ENCODE data around the gene ARID1B. TPM values are rescaled to one million over a fixed set of nuclear protein-coding genes. Genes with fewer than 3 reads are reported as not detected.

ARID1B gene
- total RNA-seq, 2 experiments from 2014 or later = 90.1 to 164 TPM

DNA sequence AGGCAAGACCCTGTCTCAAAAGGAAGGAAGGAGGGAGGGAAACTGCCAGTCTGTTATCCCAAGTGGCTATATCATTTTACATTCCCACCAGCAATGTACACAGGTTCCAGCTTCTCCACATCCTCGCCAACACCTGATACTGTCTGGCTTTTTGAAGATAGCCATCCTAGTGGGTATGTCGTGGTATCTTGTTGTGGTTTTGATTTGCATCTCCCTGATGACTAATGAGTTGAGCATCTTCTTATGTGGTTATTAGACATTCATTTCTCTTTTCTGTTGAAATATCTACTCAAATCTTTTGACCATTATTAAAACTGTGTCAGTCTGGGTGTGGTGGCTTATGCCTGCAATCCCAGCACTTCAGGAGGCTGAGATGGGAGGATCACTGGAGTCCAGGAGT lies 47.9 kb upstream of the ARID1B start:
- Histone ChIP-seq H3K9me3 (ENCODE audit: low read length) (no peaks in the 10 kb centered on the region), H3K79me2 (ENCODE audit: insufficient read depth, low read depth, low read length) (no peaks in the 10 kb centered on the region), H3K4me2 (ENCODE audit: low read length) (no peak overlapping the region), H3K36me3 (ENCODE audit: insufficient read depth, low read length) (no peaks in the 10 kb centered on the region), H3K27ac (ENCODE audit: low read depth, low read length, poor library complexity, severe bottlenecking) (no peak overlapping the region), H4K20me1 (ENCODE audit: insufficient read depth, low read length) (no peaks in the 10 kb centered on the region), H3K4me1 (ENCODE audit: insufficient read depth, low read length, poor library complexity, severe bottlenecking) (peaks cover 38% of the 10 kb centered on the region), H3K9me2 (ENCODE audit: insufficient read depth, low read length) (no peaks in the 10 kb centered on the region), H3K4me3 (ENCODE audit: low read depth, low read length, poor library complexity, severe bottlenecking) (no peak overlapping the region), H2AFZ (ENCODE audit: low read length) (peak overlapping the region; percentile 35; the same call in 1 of the 2 replicates)
- intact Hi-C loops (cut with micrococcal nuclease; ENCODE audit: unreplicated experiment) = no loop called here
- POLR2A ChIA-PET = interaction anchor here (1.1 to 2.3 kb wide), 3 partner anchors 9 to 18 kb away, joined by 3 to 18 read pairs (median 4); no protein-coding TSS in a partner anchor
- CTCF ChIA-PET (ENCODE audit: unreplicated experiment) = interaction anchor here (1.3 kb wide), 1 partner anchor 9 kb away, joined by 4 read pairs; no protein-coding TSS in a partner anchor
- TF ChIP-seq CTCF (conservative IDR thresholded peaks at IDR 0.05; ENCODE audit: low read length) (no peak), EZH2phosphoT487 (IDR thresholded peaks at IDR 0.05; ENCODE audit: borderline replicate concordance, low read depth, low read length) (no peak)
- no TSS peak for BruUV-seq (replicated peaks)
- no peak for DNase-seq (ENCODE audit: low spot score)

DNA sequence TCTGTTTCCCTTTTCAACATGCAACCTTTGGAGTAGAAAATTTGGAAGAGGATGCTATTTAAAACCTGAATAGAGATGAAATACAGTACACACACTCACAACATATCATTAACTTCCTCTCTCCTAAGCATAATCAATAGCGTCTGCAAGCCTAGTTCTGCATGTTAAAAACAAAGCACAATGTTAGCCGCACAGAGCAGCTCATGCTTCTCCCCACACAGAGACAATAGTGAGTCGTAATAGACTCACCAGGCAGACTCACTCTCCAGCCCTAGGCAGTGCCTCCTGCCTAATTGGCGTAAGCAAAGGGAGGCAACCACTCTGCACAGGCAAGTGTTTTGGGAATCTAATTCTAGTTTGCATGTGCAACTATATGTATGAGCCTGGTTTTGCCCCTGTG lies 45.8 kb upstream of the ARID1B start:
- H3K4me2 ChIP-seq (ENCODE audit: low read length) = no peak overlapping the region
- H3K4me1 ChIP-seq (ENCODE audit: insufficient read depth, low read length, poor library complexity, severe bottlenecking) = peaks cover 41% of the 10 kb centered on the region
- no TSS peak for BruUV-seq (replicated peaks)
- no peaks in the 10 kb centered on the region for H3K79me2 ChIP-seq (ENCODE audit: insufficient read depth, low read depth, low read length)
- no peak overlapping the region for H2AFZ ChIP-seq (ENCODE audit: low read length)
- H3K27ac ChIP-seq (ENCODE audit: low read depth, low read length, poor library complexity, severe bottlenecking) = no peak overlapping the region
- intact Hi-C loops (cut with micrococcal nuclease; ENCODE audit: unreplicated experiment) = no loop called here
- no peaks in the 10 kb centered on the region for H3K9me3 ChIP-seq (ENCODE audit: low read length)
- DNase-seq (ENCODE audit: low spot score) = no peak
- ChIA-PET POLR2A (interaction anchor here (0.6 to 1.7 kb wide), 7 partner anchors 8 to 75 kb away, joined by 3 to 6 read pairs (median 6); no protein-coding TSS in a partner anchor), CTCF (ENCODE audit: unreplicated experiment) (interaction anchor here (2.1 kb wide), 1 partner anchor 11 kb away, joined by 4 read pairs; no protein-coding TSS in a partner anchor)
- TF ChIP-seq CTCF (conservative IDR thresholded peaks at IDR 0.05; ENCODE audit: low read length) = no peak
- no peak for TF ChIP-seq EZH2phosphoT487 (IDR thresholded peaks at IDR 0.05; ENCODE audit: borderline replicate concordance, low read depth, low read length)
- no peaks in the 10 kb centered on the region for H4K20me1 ChIP-seq (ENCODE audit: insufficient read depth, low read length)
- no peaks in the 10 kb centered on the region for H3K36me3 ChIP-seq (ENCODE audit: insufficient read depth, low read length)
- H3K4me3 ChIP-seq (ENCODE audit: low read depth, low read length, poor library complexity, severe bottlenecking) = no peak overlapping the region
- H3K9me2 ChIP-seq (ENCODE audit: insufficient read depth, low read length) = no peaks in the 10 kb centered on the region

DNA sequence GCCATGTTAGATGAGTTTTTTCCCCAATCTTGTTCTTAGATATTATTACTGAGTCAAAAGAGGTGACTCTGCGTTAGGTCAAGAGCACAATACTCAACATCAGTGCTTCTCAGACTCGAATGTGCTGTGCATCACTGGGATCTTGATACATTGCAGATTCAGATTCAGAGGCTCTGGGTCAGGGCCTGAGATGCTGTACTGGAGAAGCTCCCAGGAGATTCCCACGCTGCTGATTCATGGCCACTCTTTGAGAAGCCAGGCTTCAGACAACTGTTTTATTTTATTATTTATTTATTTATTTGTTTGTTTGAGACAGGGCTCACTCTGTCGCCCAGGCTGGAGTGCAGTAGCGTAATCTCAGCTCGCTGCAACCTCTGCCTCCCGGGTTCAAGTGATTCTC lies 41.4 kb upstream of the ARID1B start:
- DNase-seq (ENCODE audit: low spot score) = no peak
- Histone ChIP-seq H3K9me3 (ENCODE audit: low read length) (peaks cover 10% of the 10 kb centered on the region; the same call in 1 of the 2 replicates), H3K4me3 (ENCODE audit: low read depth, low read length, poor library complexity, severe bottlenecking) (no peak overlapping the region), H4K20me1 (ENCODE audit: insufficient read depth, low read length) (no peaks in the 10 kb centered on the region), H3K36me3 (ENCODE audit: insufficient read depth, low read length) (peaks cover 4% of the 10 kb centered on the region; the same call in 1 of the 2 replicates), H3K4me2 (ENCODE audit: low read length) (no peak overlapping the region), H3K4me1 (ENCODE audit: insufficient read depth, low read length, poor library complexity, severe bottlenecking) (peaks cover 19% of the 10 kb centered on the region), H3K79me2 (ENCODE audit: insufficient read depth, low read depth, low read length) (no peaks in the 10 kb centered on the region), H3K27ac (ENCODE audit: low read depth, low read length, poor library complexity, severe bottlenecking) (no peak overlapping the region), H3K9me2 (ENCODE audit: insufficient read depth, low read length) (no peaks in the 10 kb centered on the region), H2AFZ (ENCODE audit: low read length) (no peak overlapping the region)
- intact Hi-C loops (cut with micrococcal nuclease; ENCODE audit: unreplicated experiment) = no loop called here
- no peak for TF ChIP-seq EZH2phosphoT487 (IDR thresholded peaks at IDR 0.05; ENCODE audit: borderline replicate concordance, low read depth, low read length)
- TF ChIP-seq CTCF (conservative IDR thresholded peaks at IDR 0.05; ENCODE audit: low read length) = no peak
- no TSS peak for BruUV-seq (replicated peaks)
- ChIA-PET CTCF (ENCODE audit: unreplicated experiment) (no interaction called here), POLR2A (interaction anchor here (1.2 kb wide), 1 partner anchor 16 kb away, joined by 4 read pairs; no protein-coding TSS in a partner anchor)

Measured in OCI-LY7 (cell line).